Measurements from ENCODE around the gene SUMF2.
"Not testable (repeated sequence)": the region's sequence is repeated elsewhere in the genome, so short reads cannot be mapped to it uniquely, and the experiment has no call there.

Gene SUMF2

GRCh38 chr7:56063882-56064625, at the start of gene SUMF2:
SUMF2 (plus strand) TSS chr7:56064286; CDS start chr7:56064312, 26 bp downstream.
- DNase-seq: peak; percentile 63 to 74

GRCh38 chr7:56017015-56017414, 47.1 kb upstream of the SUMF2 start:
- DNase-seq: not testable (repeated sequence)

GRCh38 chr7:56019501-56019900, 44.6 kb upstream of the SUMF2 start:
- DNase-seq: no peak

- DNase-seq: no peak
Measured at GRCh38 chr7:56023500-56023899, 40.6 kb upstream of the SUMF2 start.

GRCh38 chr7:56026538-56026937, 37.5 kb upstream of the SUMF2 start:
- DNase-seq: no peak

- no peak for DNase-seq
Measured at GRCh38 chr7:56028942-56029630, 35.0 kb upstream of the SUMF2 start.

- no peak for DNase-seq
Measured at GRCh38 chr7:56030340-56030739, 33.7 kb upstream of the SUMF2 start.

GRCh38 chr7:56031556-56031955, 32.5 kb upstream of the SUMF2 start:
- not testable (repeated sequence) for DNase-seq

GRCh38 chr7:56032578-56032977, 31.5 kb upstream of the SUMF2 start:
- DNase-seq: not testable (repeated sequence)

GRCh38 chr7:56033671-56034432, 30.2 kb upstream of the SUMF2 start:
- DNase-seq: peak; percentile 24 to 71

- no peak for DNase-seq
Measured at GRCh38 chr7:56040730-56041129, 23.4 kb upstream of the SUMF2 start.

GRCh38 chr7:56045758-56046157, 18.3 kb upstream of the SUMF2 start:
- DNase-seq: not testable (repeated sequence)

- no peak for DNase-seq
Measured at GRCh38 chr7:56046721-56047445, 17.2 kb upstream of the SUMF2 start.

GRCh38 chr7:56047446-56048116, 16.5 kb upstream of the SUMF2 start:
- not testable (repeated sequence) for DNase-seq

- DNase-seq: no peak
Measured at GRCh38 chr7:56048245-56048644, 15.8 kb upstream of the SUMF2 start.

- DNase-seq: not testable (repeated sequence)
Measured at GRCh38 chr7:56048763-56049162, 15.3 kb upstream of the SUMF2 start.

GRCh38 chr7:56051053-56051338, 13.1 kb upstream of the SUMF2 start:
- DNase-seq: no peak

- peak; percentile 86 to 90 for DNase-seq
Measured at GRCh38 chr7:56051339-56052191, 12.5 kb upstream of the SUMF2 start, which contains the start of the genes CCT6A and PSPH. CCT6A (plus strand) TSS chr7:56051765; CDS start chr7:56051849, 84 bp downstream. PSPH (minus strand) TSS chr7:56051444; CDS start chr7:56021212, 30,232 bp downstream.

- DNase-seq: no peak
Measured at GRCh38 chr7:56053379-56053778, 10.7 kb upstream of the SUMF2 start.

- DNase-seq: no peak
Measured at GRCh38 chr7:56053993-56054392, 10.1 kb upstream of the SUMF2 start.

- DNase-seq: no peak
Measured at GRCh38 chr7:56062382-56062781, 1.7 kb upstream of the SUMF2 start.

Measured in NCI-H187 (cell line).